Epithelial cell of esophagus (primary cell): Measurements from ENCODE around the gene MANSC1.

ENCODE experiments used
- DNase-seq: peaks from one replicate; pipeline ENCODE4 v3.0.0; 2010; ENCODE audit warnings: low read depth
- H3K4me3 ChIP-seq: 2 replicates; pipeline ENCODE4 v1.5.1; 2011; ENCODE audit warnings: mild to moderate bottlenecking, low read length, control low read depth
- TF ChIP-seq, protein P1 (sequence below): IDR thresholded peaks from 2 replicates; pipeline ENCODE4 v1.5.1; 2011; ENCODE audit warnings: low read depth, mild to moderate bottlenecking, low read length, control low read depth, inconsistent platforms; ENCODE audit not compliant: insufficient read depth; ENCODE audit errors: missing control alignments

The MANSC1 gene

DNA sequence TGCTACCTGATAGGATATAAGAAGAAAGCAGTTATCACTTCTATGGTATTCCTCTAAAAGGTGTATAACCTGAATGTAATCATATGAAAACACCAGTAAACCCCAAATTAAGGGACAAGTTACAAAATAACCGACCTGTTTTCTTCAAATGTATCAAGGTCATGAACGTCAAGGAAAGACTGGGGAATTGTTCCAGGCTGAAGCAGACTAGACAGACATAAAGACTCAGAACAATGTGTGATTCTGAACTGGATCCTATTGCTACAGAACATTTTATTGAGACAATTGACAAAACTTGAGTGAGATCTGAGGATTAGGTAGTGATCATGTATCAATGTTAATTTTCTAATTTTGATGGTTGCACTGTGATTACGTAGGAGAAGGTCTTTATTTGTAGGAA lies 67.8 kb downstream of the MANSC1 start:
- no peak overlapping the region for H3K4me3 ChIP-seq
- DNase-seq: no peak
- TF ChIP-seq, protein P1, sequence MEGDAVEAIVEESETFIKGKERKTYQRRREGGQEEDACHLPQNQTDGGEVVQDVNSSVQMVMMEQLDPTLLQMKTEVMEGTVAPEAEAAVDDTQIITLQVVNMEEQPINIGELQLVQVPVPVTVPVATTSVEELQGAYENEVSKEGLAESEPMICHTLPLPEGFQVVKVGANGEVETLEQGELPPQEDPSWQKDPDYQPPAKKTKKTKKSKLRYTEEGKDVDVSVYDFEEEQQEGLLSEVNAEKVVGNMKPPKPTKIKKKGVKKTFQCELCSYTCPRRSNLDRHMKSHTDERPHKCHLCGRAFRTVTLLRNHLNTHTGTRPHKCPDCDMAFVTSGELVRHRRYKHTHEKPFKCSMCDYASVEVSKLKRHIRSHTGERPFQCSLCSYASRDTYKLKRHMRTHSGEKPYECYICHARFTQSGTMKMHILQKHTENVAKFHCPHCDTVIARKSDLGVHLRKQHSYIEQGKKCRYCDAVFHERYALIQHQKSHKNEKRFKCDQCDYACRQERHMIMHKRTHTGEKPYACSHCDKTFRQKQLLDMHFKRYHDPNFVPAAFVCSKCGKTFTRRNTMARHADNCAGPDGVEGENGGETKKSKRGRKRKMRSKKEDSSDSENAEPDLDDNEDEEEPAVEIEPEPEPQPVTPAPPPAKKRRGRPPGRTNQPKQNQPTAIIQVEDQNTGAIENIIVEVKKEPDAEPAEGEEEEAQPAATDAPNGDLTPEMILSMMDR: no peak

DNA sequence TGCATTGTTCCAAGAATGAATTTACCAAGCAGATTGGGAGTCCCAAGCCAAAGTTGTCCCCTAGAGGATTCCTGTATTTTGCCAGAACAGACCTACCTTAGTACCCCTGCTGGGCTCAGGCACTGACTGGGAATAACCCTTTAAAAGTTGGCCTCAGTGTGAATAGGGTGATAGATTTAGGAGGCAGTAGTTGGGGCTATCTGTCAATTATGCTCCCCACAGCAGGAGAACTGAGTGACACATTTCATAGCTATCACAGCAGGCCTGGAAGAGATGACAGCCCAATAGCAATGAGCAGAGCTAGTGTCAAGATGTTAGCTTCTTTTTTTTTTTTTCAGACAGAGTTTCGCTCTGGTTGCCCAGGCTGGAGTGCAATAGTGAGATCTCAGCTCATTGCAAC lies 68.9 kb downstream of the MANSC1 start:
- H3K4me3 ChIP-seq: no peak overlapping the region
- DNase-seq: no peak
- TF ChIP-seq, protein P1: no peak

DNA sequence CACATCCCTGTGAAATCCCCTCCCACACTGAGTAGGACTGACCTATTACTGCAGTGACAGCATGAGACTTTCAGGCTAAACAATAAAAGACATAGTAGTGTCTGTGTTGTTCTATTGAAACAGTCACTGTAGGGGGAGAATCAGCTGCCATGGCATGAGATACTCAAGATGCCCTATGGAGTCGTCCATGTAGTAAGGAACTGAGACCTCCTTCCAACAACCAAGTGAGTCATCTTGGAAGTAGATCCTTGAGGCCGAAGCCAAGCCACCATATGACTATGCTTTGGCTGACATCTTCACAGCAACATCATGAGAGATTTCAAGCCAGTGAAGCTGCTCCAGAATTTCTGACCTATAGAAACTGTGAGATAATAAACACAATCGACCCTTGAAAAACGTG lies 71.1 kb downstream of the MANSC1 start:
- no peak for DNase-seq
- TF ChIP-seq, protein P1: no peak
- no peak overlapping the region for H3K4me3 ChIP-seq
